Stimulated activated CD8-positive, alpha-beta memory T cell treated with anti-CD3 and anti-CD28 coated beads, Interleukin-4, amount 100 ng/mL, for 48 hours (primary cell): ENCODE measurements around the gene KRTAP5-10.
"Not testable (repeated sequence)": the region's sequence is repeated elsewhere in the genome, so short reads cannot be mapped to it uniquely, and the experiment has no call there.

Experiments
- DNase-seq: peaks from one replicate; pipeline ENCODE4 v3.0.0-alpha.2; 2020

The KRTAP5-10 gene

DNA sequence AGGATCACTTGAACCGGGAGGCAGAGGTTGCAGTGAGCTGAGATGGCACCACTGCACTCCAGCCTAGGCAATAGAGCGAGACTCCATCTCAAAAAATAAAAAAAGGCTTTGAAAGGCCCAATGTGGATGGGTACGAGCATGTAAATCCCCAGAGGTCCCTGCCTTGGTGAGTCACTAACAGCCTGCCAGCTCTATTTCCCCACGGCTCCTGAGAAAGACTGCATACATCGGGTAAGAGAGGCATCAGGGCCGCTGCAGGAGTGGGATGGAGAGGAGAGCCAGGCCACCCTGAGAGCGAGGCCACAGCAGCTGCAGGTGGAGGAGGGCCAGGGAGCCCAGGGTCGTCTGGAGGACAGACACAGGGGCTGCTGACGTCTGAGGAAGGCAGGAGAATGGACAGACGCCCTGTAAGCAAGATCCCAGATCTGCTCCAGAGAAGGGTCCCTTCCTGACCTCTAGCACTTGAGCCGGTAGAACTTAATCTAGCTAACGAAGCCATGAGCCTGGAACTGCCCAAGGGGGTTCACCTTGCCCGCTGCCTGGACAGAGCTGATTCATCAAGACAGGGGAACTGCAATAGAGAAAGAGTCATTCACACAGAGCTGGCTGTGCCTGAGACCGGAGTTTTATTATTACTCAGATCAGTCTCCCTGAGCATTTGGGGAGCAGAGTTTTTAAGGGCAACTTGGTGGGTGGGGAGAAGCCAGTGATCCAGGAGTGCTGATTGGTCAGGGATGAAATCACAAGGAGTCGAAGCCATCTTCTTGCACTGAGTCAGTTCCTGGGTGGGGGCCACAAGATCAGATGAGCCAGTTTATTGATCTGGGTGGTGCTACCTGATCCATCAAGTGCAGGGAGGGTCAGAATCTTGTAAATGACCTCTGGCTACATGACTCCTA is 22.2 kb upstream of the KRTAP5-10 start:
- peak; percentile 28 for DNase-seq

DNA sequence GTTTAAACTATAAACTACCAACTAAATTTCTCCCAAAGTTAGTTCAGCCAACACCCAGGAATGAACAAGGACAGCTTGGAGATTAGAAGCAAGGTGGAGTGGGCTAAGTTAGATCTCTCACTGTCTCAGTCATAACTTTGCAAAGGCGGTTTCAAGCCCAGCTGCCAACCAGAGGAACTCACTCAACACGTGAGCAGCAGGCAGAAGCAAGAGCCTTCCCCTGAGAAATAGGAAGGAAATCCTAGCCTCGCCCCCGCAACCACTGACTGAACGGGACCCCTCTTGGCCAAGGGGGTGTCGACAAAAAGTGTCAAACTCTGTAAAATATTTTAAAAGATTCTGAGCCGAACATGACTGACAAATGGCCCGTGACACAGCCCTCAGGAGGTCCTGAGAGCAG is 21.5 kb upstream of the KRTAP5-10 start:
- peak; percentile 28 for DNase-seq

- DNase-seq: no peak
These were observed 20.7 kb upstream of the KRTAP5-10 start for GRCh38 chr11:71544525-71545214.

- DNase-seq: no peak
These were observed 19.9 kb upstream of the KRTAP5-10 start for GRCh38 chr11:71545405-71545966.

DNA sequence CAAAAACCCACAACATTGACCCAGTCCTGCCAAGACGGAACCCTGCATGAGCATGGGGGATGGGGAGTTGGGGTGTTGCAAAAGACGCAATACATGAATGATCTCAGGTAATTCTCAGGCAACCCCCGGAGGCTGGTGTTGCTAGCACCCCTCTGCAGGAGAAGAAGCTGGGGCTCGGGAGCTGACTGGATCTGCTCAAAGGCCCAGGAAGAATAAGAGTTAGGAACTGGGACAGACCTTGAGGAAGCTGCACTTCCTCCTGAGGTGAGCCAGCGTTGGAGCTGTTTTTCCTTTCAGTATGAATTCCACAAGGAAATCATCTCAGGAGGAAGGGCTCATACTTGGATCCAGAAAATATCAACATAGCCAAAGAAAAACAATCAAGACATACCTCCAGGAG is 17.2 kb upstream of the KRTAP5-10 start, which contains the start of gene KRTAP5-9:
KRTAP5-9 (plus strand) TSS at position 301 of the 400 bp plus-strand sequence. CDS start 238 bp downstream, outside the sequence.
- no peak for DNase-seq

DNA sequence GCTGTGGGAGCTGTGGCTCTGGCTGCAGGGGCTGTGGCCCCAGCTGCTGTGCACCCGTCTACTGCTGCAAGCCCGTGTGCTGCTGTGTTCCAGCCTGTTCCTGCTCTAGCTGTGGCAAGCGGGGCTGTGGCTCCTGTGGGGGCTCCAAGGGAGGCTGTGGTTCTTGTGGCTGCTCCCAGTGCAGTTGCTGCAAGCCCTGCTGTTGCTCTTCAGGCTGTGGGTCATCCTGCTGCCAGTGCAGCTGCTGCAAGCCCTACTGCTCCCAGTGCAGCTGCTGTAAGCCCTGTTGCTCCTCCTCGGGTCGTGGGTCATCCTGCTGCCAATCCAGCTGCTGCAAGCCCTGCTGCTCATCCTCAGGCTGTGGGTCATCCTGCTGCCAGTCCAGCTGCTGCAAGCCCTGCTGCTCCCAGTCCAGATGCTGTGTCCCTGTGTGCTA is 16.6 kb upstream of the KRTAP5-10 start:
- DNase-seq: no peak

- no peak for DNase-seq
These were observed 13.7 kb upstream of the KRTAP5-10 start for GRCh38 chr11:71551711-71552110.

DNA sequence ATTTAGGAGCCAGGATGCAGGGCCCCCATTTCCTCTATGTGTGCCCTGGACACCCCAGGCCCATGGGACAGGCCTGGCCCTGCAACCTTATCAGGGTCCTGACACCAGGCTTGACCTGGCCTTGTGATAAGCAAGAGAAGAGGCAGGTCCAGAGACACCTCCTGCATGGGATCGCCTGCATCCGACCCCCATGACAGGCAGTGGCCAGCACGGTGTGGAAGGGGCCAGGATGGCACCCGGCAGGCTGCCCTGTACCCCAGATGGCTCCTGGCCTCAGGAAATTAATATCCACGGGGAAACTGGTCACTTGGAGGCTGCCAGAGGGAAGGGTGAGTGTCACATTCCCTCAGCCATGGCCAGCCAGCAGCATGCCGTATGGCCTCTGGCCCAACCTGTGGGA is 10.4 kb upstream of the KRTAP5-10 start:
- no peak for DNase-seq

GRCh38 chr11:71555508-71555907 is 9.9 kb upstream of the KRTAP5-10 start:
- DNase-seq: no peak

DNA sequence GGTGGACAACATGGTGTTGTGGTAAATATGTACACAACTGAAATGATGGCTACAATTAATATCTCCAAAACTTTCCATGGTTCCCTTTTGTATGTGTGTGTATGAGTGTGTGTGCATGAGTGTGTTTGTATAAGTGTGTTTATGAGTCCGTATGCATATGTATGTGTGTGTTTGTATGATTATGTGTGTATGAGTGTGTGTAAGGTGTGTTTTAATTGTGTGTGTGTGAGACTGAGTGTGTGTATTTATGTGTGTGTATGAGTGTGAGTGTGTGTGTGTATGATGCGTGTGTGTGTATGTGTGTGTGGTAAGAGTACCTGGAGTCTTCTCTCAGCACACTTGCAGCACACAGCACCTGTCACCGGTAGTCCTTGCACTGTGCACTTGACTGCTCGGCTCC is 9.3 kb upstream of the KRTAP5-10 start:
- DNase-seq: no peak

- no peak for DNase-seq
These were observed 8.1 kb upstream of the KRTAP5-10 start for GRCh38 chr11:71557257-71557656.

GRCh38 chr11:71558996-71559395 is 6.4 kb upstream of the KRTAP5-10 start:
- no peak for DNase-seq

DNA sequence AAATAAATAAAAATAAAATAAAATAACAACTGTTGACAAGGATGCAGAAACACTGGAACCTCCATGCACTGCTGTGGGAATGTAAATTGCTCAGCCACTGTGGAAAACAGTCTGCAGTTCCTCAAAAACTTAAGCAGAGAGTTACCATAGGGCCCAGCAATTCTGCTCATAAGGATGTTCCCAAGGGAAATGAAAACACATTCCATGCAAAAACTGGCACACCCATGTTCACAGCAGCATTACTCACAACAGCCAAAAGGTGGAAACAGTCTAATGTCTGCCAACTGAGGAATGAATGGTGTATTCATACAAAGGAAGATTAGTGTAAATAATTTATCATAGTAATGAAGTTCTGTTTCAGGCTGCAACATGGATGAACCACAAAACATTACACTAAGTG is 3.2 kb upstream of the KRTAP5-10 start:
- DNase-seq: no peak

GRCh38 chr11:71563406-71563805 is 2.0 kb upstream of the KRTAP5-10 start:
- DNase-seq: peak; percentile 45

DNA sequence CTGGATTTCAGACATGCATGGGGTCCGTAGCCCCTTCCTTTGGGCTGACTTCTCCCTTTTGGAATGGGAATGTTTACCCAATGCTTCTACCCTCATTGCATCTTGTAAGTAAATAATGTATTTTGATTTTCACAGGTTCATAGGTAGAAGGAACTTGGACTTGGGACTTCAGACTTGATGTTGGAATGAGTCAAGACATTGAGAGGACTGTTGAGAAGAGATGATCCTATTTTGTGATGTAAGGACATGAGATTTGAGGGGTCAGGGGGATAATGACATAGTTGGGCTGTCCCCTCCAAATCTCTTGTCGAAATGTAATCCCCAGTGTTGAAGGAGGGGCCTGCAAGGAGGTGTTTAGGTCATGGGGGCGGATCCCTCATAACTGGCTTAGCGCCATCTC is 933 bp upstream of the KRTAP5-10 start:
- no peak for DNase-seq

DNA sequence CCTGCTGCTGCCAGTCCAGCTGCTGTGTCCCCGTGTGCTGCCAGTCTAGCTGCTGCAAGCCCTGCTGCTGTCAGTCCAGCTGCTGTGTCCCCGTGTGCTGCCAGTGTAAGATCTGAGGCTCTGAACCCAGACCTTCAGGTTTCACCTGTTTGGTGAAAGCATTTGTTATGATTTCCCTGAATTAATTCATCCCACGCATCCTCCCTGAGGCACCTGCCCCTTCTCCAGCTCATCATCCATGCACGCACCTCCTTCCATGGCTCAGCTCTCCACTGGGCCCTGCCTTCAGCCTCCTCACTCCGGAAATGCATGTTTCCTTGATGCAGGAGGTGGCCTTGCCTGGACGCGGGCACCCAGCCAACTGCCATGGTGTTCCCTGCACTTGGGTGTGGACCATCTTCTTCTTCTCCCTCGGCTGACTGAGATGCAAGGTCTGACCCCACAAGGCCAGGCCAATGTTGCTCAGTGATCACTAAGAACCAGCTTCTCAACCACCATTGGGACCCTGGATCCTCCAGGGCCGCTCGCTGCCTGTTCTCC is 788 bp downstream of the KRTAP5-10 start:
- DNase-seq: no peak

GRCh38 chr11:71566626-71567599 is 1.6 kb downstream of the KRTAP5-10 start:
- DNase-seq: not testable (repeated sequence)

DNA sequence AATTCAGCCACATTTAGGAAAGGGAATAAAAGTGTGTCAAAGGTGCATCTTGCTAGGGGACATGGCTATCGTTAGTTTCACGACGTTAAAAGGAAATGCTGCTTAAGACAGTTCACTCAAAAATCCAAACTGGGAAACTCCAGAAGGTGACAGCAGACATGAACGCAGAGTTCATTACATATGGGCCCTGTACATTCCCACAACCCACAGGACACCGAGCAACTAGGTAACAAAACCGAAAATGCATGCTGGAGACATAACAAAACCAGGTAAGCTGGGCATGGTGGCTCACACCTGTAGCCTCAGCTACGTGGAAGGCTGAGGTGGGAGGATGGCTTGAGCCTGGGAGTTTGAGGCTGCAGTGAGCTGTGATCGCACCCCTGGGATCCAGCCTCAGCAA is 2.3 kb downstream of the KRTAP5-10 start:
- DNase-seq: not testable (repeated sequence)

DNA sequence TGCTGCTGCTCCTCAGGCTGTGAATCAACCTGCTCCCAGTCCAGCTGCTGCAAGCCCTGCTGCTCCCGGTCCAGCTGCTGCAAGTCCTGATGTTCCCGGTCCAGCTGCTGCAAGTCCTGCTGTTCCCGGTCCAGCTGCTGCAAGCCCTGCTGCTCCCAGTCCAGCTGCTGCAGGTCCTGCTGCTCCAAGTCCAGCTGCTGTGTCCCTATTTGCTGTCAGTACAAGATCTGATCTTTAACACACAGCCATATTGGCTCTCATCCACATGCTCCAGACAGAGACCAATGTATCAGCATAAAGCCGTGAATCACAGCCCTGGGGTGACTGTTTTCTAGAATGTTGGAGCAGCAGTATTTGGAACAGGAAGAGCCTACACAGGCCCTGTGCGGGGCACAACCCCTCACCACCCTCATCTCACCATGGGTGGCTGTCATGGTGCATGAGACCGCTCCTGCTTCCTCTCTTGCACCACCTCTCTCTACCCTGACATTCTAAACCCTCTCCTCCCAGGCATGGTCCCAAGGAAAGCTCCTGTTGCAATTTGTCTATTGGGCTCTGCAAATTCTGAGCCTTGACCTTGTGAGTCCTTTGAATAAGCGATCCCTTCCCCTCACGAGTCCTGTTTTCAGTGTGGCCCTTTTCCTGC is 3.5 kb downstream of the KRTAP5-10 start:
- no peak for DNase-seq

- DNase-seq: not testable (repeated sequence)
These were observed 5.9 kb downstream of the KRTAP5-10 start for GRCh38 chr11:71571101-71571850.

- DNase-seq: no peak
These were observed 7.4 kb downstream of the KRTAP5-10 start for GRCh38 chr11:71572811-71573210.
